DND-41 (cell line): ENCODE results near the gene RASSF10.

Source experiments
- CTCF ChIP-seq: IDR thresholded peaks from 2 replicates; pipeline ENCODE4 v1.5.1; 2012; ENCODE audit warnings: borderline replicate concordance, low read length, moderate library complexity, mild to moderate bottlenecking; ENCODE audit not compliant: poor library complexity, severe bottlenecking; ENCODE audit errors: extremely low read depth
- EZH2 ChIP-seq: IDR thresholded peaks from 3 replicates; pipeline ENCODE4 v1.6.1; 2012; ENCODE audit warnings: borderline replicate concordance, low read depth, mild to moderate bottlenecking, moderate library complexity, low read length, inconsistent platforms; ENCODE audit not compliant: severe bottlenecking

GRCh38 chr11:13043912-13044628, 35.0 kb downstream of the RASSF10 start:
- TF ChIP-seq CTCF (no peak), EZH2 (no peak)
